H1 (cell line): ENCODE data around the gene PHGDH. TPM values are rescaled to one million over a fixed set of nuclear protein-coding genes. Genes with fewer than 3 reads are reported as not detected.
A peak's percentile ranks its signal among the peaks of the same experiment; 100 is the strongest.

Experiments
- CTCF ChIA-PET: fragments of 300-600 bp; sonication (Branson Sonifier 250); formaldehyde crosslinking; loops from one replicate; lab custom pipeline; 2021; ENCODE audit not compliant: partially characterized antibody; lab: Charles Lee
- POLR2A ChIA-PET: fragments of 300-600 bp; sonication (Branson Sonifier 250); formaldehyde crosslinking; loops from one replicate; lab custom pipeline; 2021; ENCODE audit warnings: inconsistent platforms; ENCODE audit not compliant: partially characterized antibody; lab: Charles Lee
- DNase-seq, 2 experiments: peaks; one replicate each; pipeline versions ENCODE4 v3.0.0 to v3.0.0-alpha.2; 2010 to 2022; ENCODE audit warnings: low spot score in 2 of 2, low read depth in 1 of 2, mixed read lengths in 1 of 2
- FAIRE-seq: peaks from 2 replicates; lab custom pipeline; 2011; peaks lifted over from hg19 to GRCh38; lab: Jason Lieb, UNC
- H2AFZ ChIP-seq: 2 replicates; pipeline ENCODE4 v1.8.1; 2012; ENCODE audit warnings: low read length, inconsistent platforms
- H2AK5ac ChIP-seq: 2 replicates; pipeline ENCODE4 v1.6.1; 2013; ENCODE audit warnings: low read depth, low read length
- H2BK120ac ChIP-seq: replicated peaks from 2 replicates; pipeline ENCODE3; 2013; ENCODE audit warnings: low read depth, low read length, inconsistent platforms
- H2BK12ac ChIP-seq: 2 replicates; pipeline ENCODE4 v1.6.1; 2013; ENCODE audit warnings: low read depth, low read length
- H2BK15ac ChIP-seq: 2 replicates; pipeline ENCODE4 v1.6.1; 2013; ENCODE audit warnings: low read length
- H2BK20ac ChIP-seq: 2 replicates; pipeline ENCODE4 v1.6.1; 2013; ENCODE audit warnings: low read length
- H2BK5ac ChIP-seq: 2 replicates; pipeline ENCODE4 v1.6.1; 2013; ENCODE audit warnings: low read depth, low read length
- H3K14ac ChIP-seq: 2 replicates; pipeline ENCODE4 v1.6.1; 2013; ENCODE audit warnings: inconsistent platforms; ENCODE audit not compliant: insufficient read length
- H3K18ac ChIP-seq: 2 replicates; pipeline ENCODE4 v1.6.1; 2013; ENCODE audit warnings: low read length; ENCODE audit errors: extremely low read depth
- H3K23ac ChIP-seq: 2 replicates; pipeline ENCODE4 v1.6.1; 2013; ENCODE audit warnings: inconsistent platforms; ENCODE audit not compliant: insufficient read length
- H3K23me2 ChIP-seq: 2 replicates; pipeline ENCODE4 v1.6.1; 2013; ENCODE audit warnings: low read depth, low read length
- H3K27ac ChIP-seq: 2 replicates; pipeline ENCODE4 v1.6.1; 2011; ENCODE audit warnings: low read depth, low read length, inconsistent platforms
- H3K27me3 ChIP-seq, 4 experiments: replicated peaks in 1 of 4; 1 replicate in 1 of 4; 2 replicates in 3 of 4; pipeline versions ENCODE4 v1.6.1 to v1.8.1; 2011 to 2013; ENCODE audit warnings: low read length in 3 of 4, mild to moderate bottlenecking in 3 of 4, inconsistent platforms in 2 of 4, mixed read lengths in 2 of 4, moderate library complexity in 1 of 4; ENCODE audit not compliant: control insufficient read depth in 3 of 4, insufficient read depth in 3 of 4; ENCODE audit errors: extremely low read depth in 1 of 4
- H3K36me3 ChIP-seq, 4 experiments: 2 replicates each; pipeline versions ENCODE4 v1.6.1 to v1.8.1; 2011 to 2013; ENCODE audit warnings: mild to moderate bottlenecking in 4 of 4, low read length in 3 of 4, moderate library complexity in 2 of 4, control low read depth in 1 of 4, inconsistent platforms in 1 of 4; ENCODE audit not compliant: insufficient read depth in 4 of 4, control insufficient read depth in 2 of 4
- H3K4ac ChIP-seq: replicated peaks from 2 replicates; pipeline ENCODE3; 2013; ENCODE audit warnings: low read length, low read depth, mixed read lengths, inconsistent platforms; ENCODE audit not compliant: insufficient read length
- H3K4me1 ChIP-seq, 4 experiments: replicated peaks in 1 of 4; 1 replicate in 1 of 4; 2 replicates in 3 of 4; pipeline versions ENCODE4 v1.6.1 to v1.8.1; 2011 to 2013; ENCODE audit warnings: low read length in 3 of 4, inconsistent platforms in 2 of 4, mixed read lengths in 1 of 4; ENCODE audit not compliant: insufficient read depth in 4 of 4, control insufficient read depth in 3 of 4
- H3K4me2 ChIP-seq, 2 experiments: 2 replicates each; pipeline versions ENCODE4 v1.6.1 to v1.8.1; 2011 to 2013; ENCODE audit warnings: low read depth in 2 of 2, low read length in 2 of 2, control low read depth in 1 of 2, inconsistent platforms in 1 of 2, mild to moderate bottlenecking in 1 of 2; ENCODE audit not compliant: insufficient read depth in 1 of 2
- H3K4me3 ChIP-seq, 4 experiments: fragments of 200-600, 300-600 bp in 1 of 4; sonication (generic), shearing (Covaris generic), sonication (Bioruptor Twin) in 1 of 4; 2 replicates each; pipeline versions ENCODE4 v1.5.1 to v1.8.1; 2011 to 2016; ENCODE audit warnings: low read length in 4 of 4, low read depth in 3 of 4, control low read depth in 2 of 4, inconsistent platforms in 2 of 4, mild to moderate bottlenecking in 2 of 4, mixed read lengths in 1 of 4, moderate library complexity in 1 of 4; ENCODE audit not compliant: insufficient read depth in 2 of 4; ENCODE audit errors: extremely low read depth in 1 of 4
- H3K56ac ChIP-seq: replicated peaks from 2 replicates; pipeline ENCODE3; 2013; ENCODE audit warnings: low read depth, mild to moderate bottlenecking, mixed read lengths, low read length, inconsistent platforms; ENCODE audit not compliant: insufficient read length
- H3K79me1 ChIP-seq: 2 replicates; pipeline ENCODE4 v1.6.1; 2013; ENCODE audit warnings: low read depth, low read length, control low read depth
- H3K79me2 ChIP-seq, 2 experiments: 2 replicates each; pipeline versions ENCODE4 v1.6.1 to v1.8.1; 2012 to 2013; ENCODE audit warnings: low read length in 2 of 2, mild to moderate bottlenecking in 2 of 2, inconsistent platforms in 1 of 2; ENCODE audit not compliant: insufficient read depth in 2 of 2, control insufficient read depth in 1 of 2
- H3K9ac ChIP-seq, 4 experiments: replicated peaks in 1 of 4; 1 replicate in 1 of 4; 2 replicates in 3 of 4; pipeline versions ENCODE4 v1.6.1 to v1.8.1; 2011 to 2013; ENCODE audit warnings: low read depth in 3 of 4, low read length in 3 of 4, control low read depth in 2 of 4, mild to moderate bottlenecking in 2 of 4, moderate library complexity in 2 of 4, inconsistent platforms in 1 of 4; ENCODE audit errors: extremely low read depth in 1 of 4
- H3K9me3 ChIP-seq, 2 experiments: 2 replicates each; pipeline versions ENCODE4 v1.6.1 to v1.8.1; 2012 to 2013; ENCODE audit warnings: mild to moderate bottlenecking in 2 of 2, moderate library complexity in 2 of 2, control low read depth in 1 of 2, inconsistent platforms in 1 of 2, low read depth in 1 of 2, low read length in 1 of 2, mixed read lengths in 1 of 2; ENCODE audit not compliant: insufficient read depth in 2 of 2
- H4K20me1 ChIP-seq, 2 experiments: replicated peaks in 1 of 2; 2 replicates each; pipeline versions ENCODE3 to v1.8.1; 2011 to 2013; ENCODE audit warnings: inconsistent platforms in 2 of 2, low read length in 2 of 2, mild to moderate bottlenecking in 1 of 2; ENCODE audit not compliant: insufficient read depth in 2 of 2, control insufficient read depth in 1 of 2
- H4K5ac ChIP-seq: 2 replicates; pipeline ENCODE4 v1.6.1; 2013; ENCODE audit warnings: low read length, low read depth, mixed read lengths, inconsistent platforms; ENCODE audit not compliant: insufficient read length
- H4K8ac ChIP-seq: 2 replicates; pipeline ENCODE4 v1.8.0; 2013; ENCODE audit warnings: mild to moderate bottlenecking, moderate library complexity, low read length, inconsistent platforms; ENCODE audit not compliant: insufficient read depth; ENCODE audit errors: extremely low read depth
- H4K91ac ChIP-seq: replicated peaks from 2 replicates; pipeline ENCODE3; 2013; ENCODE audit warnings: low read length, mixed read lengths, inconsistent platforms; ENCODE audit not compliant: insufficient read length
- ASH2L ChIP-seq: fragments of 200-600, 300-600 bp; sonication (generic); IDR thresholded peaks from one replicate; pipeline ENCODE4 v1.7.1; 2017; ENCODE audit warnings: low read length
- KDM4A ChIP-seq: IDR thresholded peaks from one replicate; pipeline ENCODE4 v1.7.1; 2012; ENCODE audit warnings: low read depth, mild to moderate bottlenecking, moderate library complexity, low read length, inconsistent platforms; ENCODE audit not compliant: severe bottlenecking
- WGBS, 2 experiments: shearing (Covaris generic) in 1 of 2; methylation state at CpG; one replicate each; pipeline versions ENCODE4 v1.1.6 to v1.1.7; 2013 to 2015; ENCODE audit warnings: low lambda C conversion rate in 2 of 2, mixed read lengths in 2 of 2, inconsistent platforms in 1 of 2, low coverage in 1 of 2, missing lambda C conversion rate in 1 of 2; ENCODE audit not compliant: insufficient replicate concordance in 2 of 2, insufficient coverage in 1 of 2, insufficient read length in 1 of 2; ENCODE audit errors: extremely low coverage in 1 of 2, missing lambda C conversion rate in 1 of 2; 5-methylcytosine and 5-hydroxymethylcytosine counted together
- polyA plus RNA-seq, 7 experiments: library from polyadenylated mRNA; depleted of rRNA in 3 of 7; stranded (reverse) in 5 of 7; unstranded in 2 of 7; fragments of >200 nt in 5 of 7; fragments of 200-250 nt in 2 of 7; gene quantifications; 1 replicate in 5 of 7; 2 replicates in 1 of 7; 4 replicates in 1 of 7; pipeline versions ENCODE4 v1.2.1 to v1.2.3, GENCODE V29; 2011 to 2013; ENCODE audit warnings: missing spikeins in 2 of 7, mixed read lengths in 2 of 7
- total RNA-seq: library from RNA; stranded (reverse); fragmentation: NEBNext Ultra II Directional; extraction: Animal tissue kit (Norgen Biotek cat#: 25700); gene quantifications from 2 replicates; pipeline ENCODE4 v1.2.1, GENCODE V29; 2021

The PHGDH gene
- total and polyA plus RNA-seq, 2 of the 8 experiments (the other 6 are each of a cell fraction or from before 2014, with no cell fraction given): 358 to 687 TPM

DNA sequence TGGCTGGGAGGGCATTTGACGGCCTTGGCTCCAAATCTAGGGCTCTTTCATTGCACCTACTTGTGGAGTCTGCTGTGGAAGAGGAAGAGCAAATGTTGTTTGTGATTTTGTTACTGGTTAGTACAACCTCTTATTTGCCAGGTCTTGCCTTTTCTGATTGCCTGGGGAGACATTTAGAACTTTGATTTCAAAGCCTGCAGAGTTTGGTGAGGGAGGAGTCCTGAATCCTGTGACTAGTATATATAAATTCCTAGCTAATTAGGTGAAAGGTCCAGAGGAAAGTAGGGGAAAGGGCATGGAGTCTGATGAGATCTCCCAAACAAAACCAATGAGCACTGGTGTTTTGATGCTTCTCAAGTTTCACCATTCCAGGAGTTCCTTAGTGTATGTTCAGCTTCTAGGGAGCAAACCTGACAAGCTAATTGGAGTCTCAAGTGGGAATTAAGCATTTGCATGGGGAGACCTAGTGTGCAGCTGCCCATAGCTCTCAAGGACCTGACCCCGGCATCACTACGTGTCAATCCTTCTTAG lies 62.0 kb downstream of the PHGDH start:
- Histone ChIP-seq H2BK15ac (no peak overlapping the region), H3K4me1 (peaks cover 0 to 3% (median 1%) of the 10 kb centered on the region in 4 experiments; a peak in 1 of 7 replicates), H3K18ac (0 out of 2 replicates have a peak overlapping the region, but pooled peaks have one; percentile 10), H4K5ac (no peak overlapping the region), H2BK12ac (no peak overlapping the region), H3K56ac (no peak overlapping the region), H4K8ac (no peak overlapping the region), H3K14ac (no peak overlapping the region), H2AK5ac (no peak overlapping the region), H3K9me3 (no peaks in the 10 kb centered on the region), H3K79me2 (no peaks in the 10 kb centered on the region), H3K23ac (no peak overlapping the region), H3K79me1 (no peaks in the 10 kb centered on the region), H3K4me3 (0 out of 8 replicates have a peak overlapping the region, but pooled peaks of 1 of the 4 experiments have one; percentile 3), H3K36me3 (no peaks in the 10 kb centered on the region), H2BK20ac (no peak overlapping the region), H3K23me2 (no peaks in the 10 kb centered on the region; the same call in 1 of the 2 replicates), H2BK120ac (no peak overlapping the region), H4K20me1 (no peaks in the 10 kb centered on the region), H4K91ac (no peak overlapping the region), H3K9ac (no peak overlapping the region), H3K4me2 (peak overlapping the region; percentile 28 to 38), H2BK5ac (no peak overlapping the region), H3K27me3 (no peaks in the 10 kb centered on the region), H3K27ac (no peak overlapping the region), H2AFZ (peak overlapping the region; percentile 37; the same call in 1 of the 2 replicates), H3K4ac (no peak overlapping the region)
- no peak for DNase-seq
- ChIA-PET POLR2A (interaction anchor here (1.0 to 1.5 kb wide), 5 partner anchors 9 to 62 kb away, joined by 3 to 5 read pairs (median 3); partner anchors contain the start of gene PHGDH), CTCF (interaction anchor here (1.1 to 1.8 kb wide), 3 partner anchors 12 to 30 kb away, joined by 3 to 5 read pairs (median 3); no protein-coding TSS in a partner anchor)
- FAIRE-seq: no peak
- WGBS, 2 experiments: 80% methylated on average over 3 of the region's 3 CpGs; no CpG with 5 or more reads in 1 of the 2 experiments
- TF ChIP-seq ASH2L: peak; percentile 20
- TF ChIP-seq KDM4A: no peak
- TF ChIP-seq, all 59 proteins: peak for 1
